GM19467 (cell line): ENCODE data around the gene PCCA.
"Not testable (repeated sequence)": the region's sequence is repeated elsewhere in the genome, so short reads cannot be mapped to it uniquely, and the experiment has no call there.

Experiments
- ATAC-seq: cut with Tn5 transposase; IDR thresholded peaks from one replicate; pipeline ENCODE4 v1.9.1; 2021; ENCODE audit warnings: mild to moderate bottlenecking, moderate library complexity; ENCODE audit not compliant: unreplicated experiment

Gene PCCA

GRCh38 chr13:100234006-100234405, 145.1 kb downstream of the PCCA start:
- ATAC-seq = no peak

DNA sequence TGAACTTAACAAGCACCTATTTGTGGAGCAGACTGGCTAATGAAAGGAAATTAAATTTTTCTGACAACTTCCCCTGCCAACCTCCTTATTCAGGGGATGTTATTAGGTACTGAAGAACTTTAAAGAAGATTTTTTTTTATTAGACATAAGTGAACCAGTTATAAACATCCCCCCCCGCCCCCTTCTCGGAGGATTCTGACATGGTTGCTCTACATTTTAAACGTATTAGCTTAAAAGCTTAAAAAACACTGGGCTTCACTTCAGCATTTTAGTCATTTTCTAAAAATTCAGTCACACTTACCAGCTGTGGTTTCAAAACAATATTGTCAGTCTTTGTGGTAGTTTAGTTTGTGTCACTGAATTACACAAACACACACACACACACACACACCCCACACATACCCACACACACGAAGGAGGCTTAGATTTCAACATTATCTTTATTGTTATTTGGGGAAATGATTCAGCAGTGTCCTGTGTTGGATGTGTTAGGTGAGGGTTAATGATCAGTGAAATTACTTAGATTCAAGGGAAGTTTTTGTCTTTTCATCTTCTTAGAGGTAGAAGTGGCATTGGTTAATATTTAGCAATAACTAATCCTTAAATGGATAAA, 145.7 kb downstream of the PCCA start:
- no peak for ATAC-seq

DNA sequence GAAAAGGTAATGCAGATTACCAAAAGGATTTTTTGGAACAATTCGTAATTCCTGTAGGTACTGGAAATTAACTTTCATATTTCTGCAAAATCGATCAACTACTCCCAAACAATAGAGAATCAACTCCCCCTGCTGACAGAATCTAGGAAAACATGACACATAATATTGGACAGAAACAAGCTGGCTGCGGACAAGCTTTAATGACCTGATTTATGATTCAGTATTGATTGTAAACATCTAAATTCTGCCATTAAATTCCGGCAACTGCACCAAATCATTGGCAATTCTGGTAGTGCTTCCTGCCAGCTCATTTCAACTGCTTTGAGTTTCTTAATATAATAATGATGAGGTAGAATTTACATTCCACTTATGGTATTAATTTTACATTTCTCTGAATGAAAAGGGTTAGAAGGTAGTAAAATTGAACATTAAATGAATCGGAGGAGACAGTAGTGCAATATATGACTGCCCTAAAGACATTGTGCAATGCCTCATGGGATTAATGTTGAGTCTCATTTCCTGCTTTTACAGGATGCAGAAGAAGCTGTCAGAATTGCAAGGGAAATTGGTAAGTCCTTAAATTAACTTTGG, 146.5 kb downstream of the PCCA start:
- ATAC-seq = no peak

DNA sequence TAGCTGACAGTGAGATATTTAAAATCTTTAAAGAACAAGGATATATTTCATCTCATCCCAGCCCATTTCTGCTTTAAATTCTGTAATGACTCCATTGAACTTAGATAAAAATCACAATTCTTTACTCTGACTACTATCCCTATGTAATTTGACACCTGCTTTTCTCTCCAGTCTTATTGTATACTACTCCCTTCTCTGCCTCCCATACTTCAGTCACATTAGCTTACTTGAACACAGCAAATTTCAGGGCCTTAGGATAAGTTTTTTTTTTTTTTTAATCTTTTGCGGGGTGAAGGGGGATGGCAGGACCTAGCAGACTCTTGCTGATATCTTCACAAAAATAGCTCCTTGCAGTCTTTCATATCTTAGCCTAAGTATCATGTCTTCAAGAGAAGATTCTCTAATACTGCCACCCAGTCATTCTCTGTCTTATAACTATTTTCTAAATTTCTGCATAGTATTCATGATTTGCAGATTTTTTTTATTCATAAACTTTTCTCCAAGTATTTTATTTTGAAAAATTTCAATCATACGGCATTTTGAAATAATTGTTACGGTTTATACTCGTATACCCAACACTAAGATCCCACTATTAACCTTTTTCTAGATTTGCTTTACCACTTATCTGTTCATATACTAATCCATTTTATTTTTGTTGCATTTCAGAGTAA, 151.4 kb downstream of the PCCA start:
- ATAC-seq = no peak

- no peak for ATAC-seq
These were observed 155.5 kb downstream of the PCCA start for GRCh38 chr13:100244431-100244830.

- ATAC-seq = no peak
These were observed 156.2 kb downstream of the PCCA start for GRCh38 chr13:100245104-100245503.

- no peak for ATAC-seq
These were observed 159.0 kb downstream of the PCCA start for GRCh38 chr13:100247937-100248336.

GRCh38 chr13:100254002-100254401, 165.1 kb downstream of the PCCA start:
- no peak for ATAC-seq

GRCh38 chr13:100262404-100262803, 173.5 kb downstream of the PCCA start:
- no peak for ATAC-seq

DNA sequence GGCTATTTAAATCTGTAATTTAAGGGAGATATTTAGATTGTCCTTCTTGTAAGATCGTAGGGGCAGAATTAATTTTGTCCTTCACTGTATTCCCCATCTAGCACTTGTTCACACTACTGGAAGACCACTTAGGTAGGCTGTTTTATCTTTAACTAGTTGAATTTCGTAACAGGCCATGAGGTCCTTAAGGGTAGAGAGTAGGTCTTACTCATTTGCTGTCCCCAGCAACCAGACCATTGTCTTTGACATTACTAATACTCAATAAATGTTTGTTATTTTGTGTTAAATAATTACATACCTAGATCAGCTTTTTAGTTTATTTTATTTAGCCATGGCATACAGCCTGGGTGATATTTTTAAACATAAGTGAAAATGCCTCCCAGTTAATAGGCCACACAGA, 177.1 kb downstream of the PCCA start:
- no peak for ATAC-seq

DNA sequence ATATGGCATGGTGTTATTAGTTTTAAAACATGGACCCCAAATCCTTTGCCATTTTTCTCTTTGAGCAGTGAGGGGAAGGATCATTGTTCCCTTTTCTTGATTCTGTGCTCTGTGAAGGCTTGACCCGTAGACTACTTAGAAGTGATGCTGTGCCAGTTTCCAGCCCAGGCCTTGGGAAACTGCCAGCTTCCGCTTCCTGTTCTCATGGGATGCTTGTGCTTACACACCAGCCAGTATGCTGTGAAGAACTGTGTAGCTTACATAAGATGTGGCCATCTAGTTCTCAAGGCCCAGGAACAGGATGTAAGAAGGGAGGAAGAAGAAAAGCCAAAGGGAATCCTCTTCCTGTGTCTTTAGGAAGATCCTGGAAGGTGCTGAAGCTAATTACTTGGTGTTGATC, 180.9 kb downstream of the PCCA start:
- ATAC-seq = no peak

DNA sequence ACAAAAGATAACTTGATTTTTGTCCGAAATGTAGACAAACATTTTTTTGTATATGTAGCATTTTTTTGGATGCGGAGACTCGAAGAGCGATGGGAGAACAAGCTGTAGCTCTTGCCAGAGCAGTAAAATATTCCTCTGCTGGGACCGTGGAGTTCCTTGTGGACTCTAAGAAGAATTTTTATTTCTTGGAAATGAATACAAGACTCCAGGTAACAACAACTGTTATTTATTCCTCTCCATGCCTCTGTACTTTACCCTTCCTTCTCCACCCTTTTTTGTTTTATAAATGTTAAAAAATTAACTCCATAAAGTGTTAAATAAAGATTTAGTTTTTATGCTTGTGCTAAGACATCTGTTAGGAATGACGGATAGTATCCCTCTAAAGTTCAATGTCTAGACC, 184.2 kb downstream of the PCCA start:
- ATAC-seq = no peak

GRCh38 chr13:100273552-100273951, 184.7 kb downstream of the PCCA start:
- ATAC-seq = no peak

- ATAC-seq = no peak
These were observed 186.1 kb downstream of the PCCA start for GRCh38 chr13:100274942-100275506.

DNA sequence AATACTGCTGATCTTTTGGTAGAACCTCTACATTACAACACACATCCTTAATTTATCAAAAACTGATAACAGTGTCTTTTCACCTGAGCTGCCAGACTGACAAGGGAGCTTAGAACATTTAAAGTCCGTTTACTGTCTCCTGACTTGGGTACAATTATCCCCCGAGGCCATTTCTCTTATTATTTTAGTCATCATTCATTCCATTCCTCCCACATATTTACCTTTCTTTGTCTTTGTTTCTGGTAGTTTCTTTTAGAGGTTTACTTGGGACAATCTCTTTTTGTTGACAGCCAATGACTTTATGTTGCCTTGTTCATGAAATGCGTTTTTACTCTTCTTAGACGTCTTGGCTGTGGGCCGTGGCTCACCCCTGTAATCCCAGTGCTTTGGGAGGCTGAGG, 186.9 kb downstream of the PCCA start:
- ATAC-seq = no peak

GRCh38 chr13:100280681-100281080, 191.8 kb downstream of the PCCA start:
- no peak for ATAC-seq

DNA sequence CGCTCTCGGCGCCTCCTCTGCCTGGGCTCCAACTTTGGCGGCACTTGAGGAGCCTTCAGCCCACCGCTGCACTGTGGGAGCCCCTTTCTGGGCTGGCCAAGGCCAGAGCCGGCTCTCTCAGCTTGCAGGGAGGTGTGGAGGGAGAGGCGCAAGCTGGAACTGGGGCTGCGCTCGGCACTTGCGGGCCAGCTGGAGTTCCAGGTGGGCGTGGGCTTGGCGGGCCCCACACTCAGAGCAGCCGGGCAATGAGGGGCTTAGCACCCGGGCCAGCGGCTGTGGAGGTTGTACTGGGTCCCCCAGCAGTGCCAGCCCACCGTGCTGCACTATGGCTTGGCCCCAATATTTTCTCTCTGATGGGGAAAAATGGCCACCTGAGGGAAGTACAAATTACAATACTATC, 193.4 kb downstream of the PCCA start:
- not testable (repeated sequence) for ATAC-seq

GRCh38 chr13:100290165-100290801, 201.4 kb downstream of the PCCA start:
- ATAC-seq = no peak

DNA sequence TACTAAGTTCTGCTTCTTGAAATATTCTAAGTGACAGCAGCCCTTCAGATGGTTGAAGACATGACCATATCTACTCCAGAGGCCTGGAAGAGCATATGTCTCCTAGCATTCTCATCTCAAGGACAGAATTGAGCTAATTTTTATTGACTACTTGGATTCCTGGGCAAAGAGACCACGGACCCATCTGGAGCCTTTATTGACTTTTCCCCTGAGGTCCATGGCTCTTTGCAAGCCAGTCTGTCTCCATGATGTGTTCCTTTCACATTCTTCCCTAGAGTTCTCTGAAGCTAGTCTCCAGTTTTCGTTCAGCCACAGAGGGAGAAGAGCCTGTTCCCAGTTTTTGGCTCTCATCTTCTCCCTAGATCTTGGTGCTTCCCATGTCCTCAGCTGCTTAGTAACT, 202.7 kb downstream of the PCCA start:
- ATAC-seq = no peak

GRCh38 chr13:100297413-100297812, 208.5 kb downstream of the PCCA start:
- ATAC-seq = no peak

DNA sequence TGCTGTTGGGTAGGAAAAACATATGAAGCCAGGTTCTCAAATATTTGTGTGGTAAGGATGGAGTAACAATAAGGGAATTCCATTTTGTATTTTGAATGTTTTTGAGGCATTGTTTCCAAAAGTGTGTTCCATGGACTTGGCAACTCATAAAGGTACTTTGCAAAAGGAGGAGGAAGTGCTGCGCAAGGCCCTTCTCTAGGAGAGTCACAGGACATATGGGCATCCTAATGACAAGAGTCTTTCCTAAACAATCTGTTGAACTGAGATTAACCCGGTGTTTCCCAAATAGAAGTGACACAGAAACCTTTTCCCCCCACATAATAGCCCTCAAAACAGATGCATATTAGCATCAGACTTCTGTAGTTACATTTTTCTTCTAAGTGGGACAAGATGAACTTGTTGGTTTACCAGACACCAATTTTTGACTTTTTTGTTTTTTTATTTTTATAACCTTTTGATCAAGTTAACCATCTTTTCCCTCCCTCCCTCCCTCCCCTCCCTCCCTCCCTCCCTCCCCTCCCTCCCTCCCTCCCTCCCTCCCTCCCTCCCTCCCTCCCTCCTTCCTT, 209.3 kb downstream of the PCCA start:
- ATAC-seq = no peak
